ENCODE results near the gene THOC5. TPM values are rescaled to one million over a fixed set of nuclear protein-coding genes. Genes with fewer than 3 reads are reported as not detected.

The THOC5 gene
- total and polyA plus RNA-seq, 2 experiments from 2014 or later: 24.6 to 53.4 TPM

- no peaks in the 10 kb centered on the region; the same call in 2 of the 3 replicates for H3K4me1 Mint-ChIP-seq
- DNase-seq (ENCODE audit: low spot score): no peak
- H3K27ac Mint-ChIP-seq: no peak overlapping the region
- Histone ChIP-seq H4K20me1 (replicated peaks; ENCODE audit: insufficient read depth) (peaks cover 10% of the 10 kb centered on the region; the same call in 1 of the 2 replicates), H3K27me3 (ENCODE audit: insufficient read depth) (no peaks in the 10 kb centered on the region), H3K79me2 (replicated peaks; ENCODE audit: insufficient read depth) (no peaks in the 10 kb centered on the region), H2AFZ (no peak overlapping the region), H3K4me2 (no peak overlapping the region), H3K9me2 (ENCODE audit: insufficient read depth) (no peaks in the 10 kb centered on the region), H3K4me3 (no peak overlapping the region), H3K36me3 (ENCODE audit: insufficient read depth) (peaks cover 54% of the 10 kb centered on the region), H3K27ac (ENCODE audit: low read depth) (no peak overlapping the region), H3K4me1 (ENCODE audit: insufficient read depth) (no peaks in the 10 kb centered on the region), H3F3A (replicated peaks; ENCODE audit: low read depth) (no peaks in the 10 kb centered on the region)
- no peak overlapping the region for H3K4me3 Mint-ChIP-seq
- no peak for ATAC-seq
- TF ChIP-seq, protein P1, sequence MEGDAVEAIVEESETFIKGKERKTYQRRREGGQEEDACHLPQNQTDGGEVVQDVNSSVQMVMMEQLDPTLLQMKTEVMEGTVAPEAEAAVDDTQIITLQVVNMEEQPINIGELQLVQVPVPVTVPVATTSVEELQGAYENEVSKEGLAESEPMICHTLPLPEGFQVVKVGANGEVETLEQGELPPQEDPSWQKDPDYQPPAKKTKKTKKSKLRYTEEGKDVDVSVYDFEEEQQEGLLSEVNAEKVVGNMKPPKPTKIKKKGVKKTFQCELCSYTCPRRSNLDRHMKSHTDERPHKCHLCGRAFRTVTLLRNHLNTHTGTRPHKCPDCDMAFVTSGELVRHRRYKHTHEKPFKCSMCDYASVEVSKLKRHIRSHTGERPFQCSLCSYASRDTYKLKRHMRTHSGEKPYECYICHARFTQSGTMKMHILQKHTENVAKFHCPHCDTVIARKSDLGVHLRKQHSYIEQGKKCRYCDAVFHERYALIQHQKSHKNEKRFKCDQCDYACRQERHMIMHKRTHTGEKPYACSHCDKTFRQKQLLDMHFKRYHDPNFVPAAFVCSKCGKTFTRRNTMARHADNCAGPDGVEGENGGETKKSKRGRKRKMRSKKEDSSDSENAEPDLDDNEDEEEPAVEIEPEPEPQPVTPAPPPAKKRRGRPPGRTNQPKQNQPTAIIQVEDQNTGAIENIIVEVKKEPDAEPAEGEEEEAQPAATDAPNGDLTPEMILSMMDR (conservative IDR thresholded peaks at IDR 0.05; ENCODE audit: low read depth in 2 of 2): no peak
- TF ChIP-seq, protein P2, sequence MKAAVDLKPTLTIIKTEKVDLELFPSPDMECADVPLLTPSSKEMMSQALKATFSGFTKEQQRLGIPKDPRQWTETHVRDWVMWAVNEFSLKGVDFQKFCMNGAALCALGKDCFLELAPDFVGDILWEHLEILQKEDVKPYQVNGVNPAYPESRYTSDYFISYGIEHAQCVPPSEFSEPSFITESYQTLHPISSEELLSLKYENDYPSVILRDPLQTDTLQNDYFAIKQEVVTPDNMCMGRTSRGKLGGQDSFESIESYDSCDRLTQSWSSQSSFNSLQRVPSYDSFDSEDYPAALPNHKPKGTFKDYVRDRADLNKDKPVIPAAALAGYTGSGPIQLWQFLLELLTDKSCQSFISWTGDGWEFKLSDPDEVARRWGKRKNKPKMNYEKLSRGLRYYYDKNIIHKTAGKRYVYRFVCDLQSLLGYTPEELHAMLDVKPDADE (IDR thresholded peaks at IDR 0.05): no peak
- no peak for TF ChIP-seq EZH2phosphoT487 (IDR thresholded peaks at IDR 0.05; ENCODE audit: unreplicated experiment)
- TF ChIP-seq POLR2AphosphoS5 (IDR thresholded peaks at IDR 0.05; ENCODE audit: low read depth): no peak
- no peak for TF ChIP-seq NANOG (IDR thresholded peaks at IDR 0.05; ENCODE audit: borderline replicate concordance)
- TF ChIP-seq ZNF331 (CRISPR knock-in tag; IDR thresholded peaks at IDR 0.05; ENCODE audit: low read depth): no peak
- TF ChIP-seq ZNF114 (CRISPR knock-in tag; IDR thresholded peaks at IDR 0.05): no peak
- TF ChIP-seq STAT1 (IDR thresholded peaks at IDR 0.05; ENCODE audit: unreplicated experiment): no peak
- TF ChIP-seq CREB1 (CRISPR knock-in tag; IDR thresholded peaks at IDR 0.05; ENCODE audit: low read depth): no peak
- TF ChIP-seq, protein P3, sequence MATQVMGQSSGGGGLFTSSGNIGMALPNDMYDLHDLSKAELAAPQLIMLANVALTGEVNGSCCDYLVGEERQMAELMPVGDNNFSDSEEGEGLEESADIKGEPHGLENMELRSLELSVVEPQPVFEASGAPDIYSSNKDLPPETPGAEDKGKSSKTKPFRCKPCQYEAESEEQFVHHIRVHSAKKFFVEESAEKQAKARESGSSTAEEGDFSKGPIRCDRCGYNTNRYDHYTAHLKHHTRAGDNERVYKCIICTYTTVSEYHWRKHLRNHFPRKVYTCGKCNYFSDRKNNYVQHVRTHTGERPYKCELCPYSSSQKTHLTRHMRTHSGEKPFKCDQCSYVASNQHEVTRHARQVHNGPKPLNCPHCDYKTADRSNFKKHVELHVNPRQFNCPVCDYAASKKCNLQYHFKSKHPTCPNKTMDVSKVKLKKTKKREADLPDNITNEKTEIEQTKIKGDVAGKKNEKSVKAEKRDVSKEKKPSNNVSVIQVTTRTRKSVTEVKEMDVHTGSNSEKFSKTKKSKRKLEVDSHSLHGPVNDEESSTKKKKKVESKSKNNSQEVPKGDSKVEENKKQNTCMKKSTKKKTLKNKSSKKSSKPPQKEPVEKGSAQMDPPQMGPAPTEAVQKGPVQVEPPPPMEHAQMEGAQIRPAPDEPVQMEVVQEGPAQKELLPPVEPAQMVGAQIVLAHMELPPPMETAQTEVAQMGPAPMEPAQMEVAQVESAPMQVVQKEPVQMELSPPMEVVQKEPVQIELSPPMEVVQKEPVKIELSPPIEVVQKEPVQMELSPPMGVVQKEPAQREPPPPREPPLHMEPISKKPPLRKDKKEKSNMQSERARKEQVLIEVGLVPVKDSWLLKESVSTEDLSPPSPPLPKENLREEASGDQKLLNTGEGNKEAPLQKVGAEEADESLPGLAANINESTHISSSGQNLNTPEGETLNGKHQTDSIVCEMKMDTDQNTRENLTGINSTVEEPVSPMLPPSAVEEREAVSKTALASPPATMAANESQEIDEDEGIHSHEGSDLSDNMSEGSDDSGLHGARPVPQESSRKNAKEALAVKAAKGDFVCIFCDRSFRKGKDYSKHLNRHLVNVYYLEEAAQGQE (IDR thresholded peaks at IDR 0.05; ENCODE audit: unreplicated experiment): no peak
- no peak for TF ChIP-seq ZNF462 (CRISPR knock-in tag; IDR thresholded peaks at IDR 0.05)
- peaks cover 68% of the 10 kb centered on the region for H3K36me3 Mint-ChIP-seq (ENCODE audit: low read depth)
- no peaks in the 10 kb centered on the region for H3K27me3 Mint-ChIP-seq (ENCODE audit: insufficient read depth, low read depth, poor library complexity)
- H3K9me3 Mint-ChIP-seq: no peaks in the 10 kb centered on the region
Observed at GRCh38 chr22:29563652-29564460, 10.3 kb upstream of the THOC5 start.
